GM23248 (cell line): ENCODE results near the gene GSC.

Source experiments
- EZH2 ChIP-seq: fragments of 200-600 bp; sonication (generic); IDR thresholded peaks from 2 replicates; pipeline ENCODE4 v1.6.1; 2018; ENCODE audit warnings: antibody characterized with exemption, mild to moderate bottlenecking; ENCODE audit not compliant: insufficient read depth, poor library complexity, severe bottlenecking
- EZH2phosphoT487 ChIP-seq: fragments of 200-600 bp; sonication (generic); IDR thresholded peaks from 2 replicates; pipeline ENCODE4 v1.6.1; 2018; ENCODE audit warnings: antibody characterized with exemption, moderate library complexity, mild to moderate bottlenecking, low read depth; ENCODE audit not compliant: insufficient read depth

DNA sequence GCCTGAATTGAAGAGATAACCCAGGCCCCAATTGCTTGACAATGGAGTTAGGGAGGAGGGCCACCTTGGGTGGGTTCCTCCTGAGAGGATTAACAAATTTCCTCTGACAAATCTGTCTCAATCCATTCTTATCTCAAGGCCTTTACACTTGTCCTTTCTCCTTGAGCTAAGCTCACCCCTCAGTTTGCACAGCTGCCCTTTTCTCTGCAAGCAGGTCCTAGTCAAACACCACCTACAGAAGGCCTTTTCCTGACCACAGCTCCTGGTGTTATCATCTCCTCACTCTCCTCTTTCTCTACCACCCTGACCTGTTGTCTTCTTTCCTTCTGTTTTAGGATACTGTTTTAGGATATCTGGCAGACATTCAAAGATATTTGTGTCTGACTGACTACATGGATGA lies 26.4 kb upstream of the GSC start:
- TF ChIP-seq EZH2phosphoT487 (no peak), EZH2 (no peak)
